Measurements from ENCODE around the gene C17orf58. TPM values are rescaled to one million over a fixed set of nuclear protein-coding genes. Genes with fewer than 3 reads are reported as not detected.

C17orf58 gene
- total and polyA plus RNA-seq, 2 of the 8 experiments (the other 6 are each of a cell fraction or from before 2014, with no cell fraction given), result 22.6 to 24.1 TPM

DNA sequence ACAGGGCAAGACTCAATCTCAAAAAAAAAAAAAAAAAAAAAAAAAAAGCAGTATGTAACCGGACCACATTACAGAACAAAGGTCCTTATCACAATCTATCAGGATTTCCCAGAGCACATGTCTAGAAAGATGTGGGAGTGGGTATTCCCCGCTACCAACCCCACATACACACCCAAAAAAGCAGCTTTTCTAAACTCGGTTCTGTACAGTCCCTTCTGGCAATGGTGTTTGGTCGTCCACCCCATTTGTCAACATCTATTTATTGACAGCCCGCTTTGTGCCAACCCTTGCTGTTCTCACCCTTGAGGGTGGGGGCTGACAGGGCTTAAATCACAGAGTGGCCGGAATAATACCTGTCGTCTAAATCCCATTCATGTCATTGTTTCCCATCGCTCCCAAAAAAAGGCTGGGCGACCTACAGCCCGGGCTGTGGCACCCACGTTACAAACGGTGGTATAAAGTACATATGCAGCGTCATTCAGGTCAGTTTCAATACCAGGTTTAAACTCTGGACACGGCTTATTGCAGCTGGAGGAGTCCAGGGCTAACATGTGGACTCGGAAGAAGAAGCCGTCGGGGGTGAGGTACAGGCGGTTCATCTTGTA, 3.6 kb downstream of the C17orf58 start:
- Histone ChIP-seq H2AFZ (ENCODE audit: low read length) (peak overlapping the region; percentile 90), H4K91ac (replicated peaks; ENCODE audit: insufficient read length, low read length) (no peak overlapping the region), H4K5ac (ENCODE audit: insufficient read length, low read depth, low read length) (no peak overlapping the region), H4K20me1 (replicated peaks in 1 of 2; ENCODE audit: control insufficient read depth in 1 of 2, insufficient read depth in 2 of 2, low read length in 2 of 2) (no peaks in the 10 kb centered on the region), H3K23me2 (ENCODE audit: low read depth, low read length) (peaks cover 9% of the 10 kb centered on the region; the same call in 1 of the 2 replicates), H3K18ac (ENCODE audit: extremely low read depth, low read length) (peak overlapping the region; percentile 91), H3K56ac (replicated peaks; ENCODE audit: insufficient read length, low read depth, low read length) (no peak overlapping the region), H3K27me3 (replicated peaks in 1 of 4; ENCODE audit: control insufficient read depth in 3 of 4, extremely low read depth in 1 of 4, insufficient read depth in 3 of 4, low read length in 3 of 4) (peaks cover 0 to 21% (median 10%) of the 10 kb centered on the region in 4 experiments; a peak in 6 of 7 replicates), H3K23ac (ENCODE audit: insufficient read length) (no peak overlapping the region), H3K36me3 (ENCODE audit: control insufficient read depth in 2 of 4, insufficient read depth in 4 of 4, low read length in 3 of 4) (no peaks in the 10 kb centered on the region), H2BK15ac (ENCODE audit: low read length) (no peak overlapping the region), H2BK20ac (ENCODE audit: low read length) (no peak overlapping the region), H3K4ac (replicated peaks; ENCODE audit: insufficient read length, low read depth, low read length) (no peak overlapping the region), H2BK120ac (replicated peaks; ENCODE audit: low read depth, low read length) (no peak overlapping the region), H2BK5ac (ENCODE audit: low read depth, low read length) (peak overlapping the region; percentile 75; the same call in 1 of the 2 replicates), H3K79me1 (ENCODE audit: low read depth, low read length) (no peaks in the 10 kb centered on the region), H3K9me3 (ENCODE audit: insufficient read depth in 2 of 2, low read depth in 1 of 2, low read length in 1 of 2) (no peaks in the 10 kb centered on the region), H2BK12ac (ENCODE audit: low read depth, low read length) (no peak overlapping the region; the same call in 1 of the 2 replicates), H3K79me2 (ENCODE audit: control insufficient read depth in 1 of 2, insufficient read depth in 2 of 2, low read length in 2 of 2) (no peaks in the 10 kb centered on the region), H3K14ac (ENCODE audit: insufficient read length) (no peak overlapping the region), H3K4me2 (ENCODE audit: insufficient read depth in 1 of 2, low read depth in 2 of 2, low read length in 2 of 2) (peak overlapping the region; percentile 83 to 92), H3K27ac (ENCODE audit: low read depth, low read length) (peak overlapping the region; percentile 66; the same call in 1 of the 2 replicates), H3K4me1 (replicated peaks in 1 of 4; ENCODE audit: control insufficient read depth in 3 of 4, insufficient read depth in 4 of 4, low read length in 3 of 4) (peaks cover 0 to 13% (median 7%) of the 10 kb centered on the region in 4 experiments; a peak in 4 of 7 replicates), H3K4me3 (ENCODE audit: extremely low read depth in 1 of 4, insufficient read depth in 2 of 4, low read depth in 3 of 4, low read length in 4 of 4) (peak overlapping the region; percentile 84 to 95 (median 86)), H2AK5ac (ENCODE audit: low read depth, low read length) (no peak overlapping the region), H4K8ac (ENCODE audit: extremely low read depth, insufficient read depth, low read length) (peak overlapping the region; percentile 95), H3K9ac (replicated peaks in 1 of 4; ENCODE audit: extremely low read depth in 1 of 4, low read depth in 3 of 4, low read length in 3 of 4) (peak overlapping the region; percentile 72 to 81 (median 76))
- FAIRE-seq (no peak), DNase-seq (ENCODE audit: low read depth in 1 of 2, low spot score in 2 of 2) (no peak)
- POLR2A ChIA-PET (ENCODE audit: partially characterized antibody), result interaction anchor here (0.6 to 1.9 kb wide), 5 partner anchors 10 to 47 kb away, joined by 3 to 13 read pairs (median 4); no protein-coding TSS in a partner anchor
- no peak for TF ChIP-seq TEAD4 (IDR thresholded peaks at IDR 0.05; ENCODE audit: low read depth, low read length)
- peak; percentile 75 for TF ChIP-seq SAP30 (IDR thresholded peaks at IDR 0.05; ENCODE audit: insufficient read depth, insufficient replicate concordance, low read length)
- TF ChIP-seq SIN3A (conservative IDR thresholded peaks at IDR 0.05 in 1 of 2, IDR thresholded peaks at IDR 0.05 in 1 of 2; ENCODE audit: low read depth in 1 of 2, low read length in 2 of 2), result 0 out of 4 replicates have a peak, but pooled peaks of 1 of the 2 experiments have one; percentile 37
- no peak for TF ChIP-seq POU5F1 (IDR thresholded peaks at IDR 0.05; ENCODE audit: low read depth, low read length)
- CTCF ChIA-PET (ENCODE audit: partially characterized antibody), result interaction anchor here (1.4 kb wide), 1 partner anchor 18 kb away, joined by 4 read pairs; no protein-coding TSS in a partner anchor
- WGBS, 2 experiments (ENCODE audit: extremely low coverage in 1 of 2, insufficient coverage in 1 of 2, insufficient read length in 1 of 2, insufficient replicate concordance in 2 of 2, low coverage in 1 of 2, low lambda C conversion rate in 2 of 2, missing lambda C conversion rate in 1 of 2), result 27% methylated on average over 18 of the region's 18 CpGs; no CpG with 5 or more reads in 1 of the 2 experiments

All from H1 (cell line).